Measurements from ENCODE around the gene SORT1.
A peak's percentile ranks its signal among the peaks of the same experiment; 100 is the strongest.
"Not testable (repeated sequence)": the region's sequence is repeated elsewhere in the genome, so short reads cannot be mapped to it uniquely, and the experiment has no call there.

SORT1 gene

GRCh38 chr1:109397581-109398342, at the start of gene SORT1:
Gene SORT1 (minus strand): TSS chr1:109397918. CDS start chr1:109397892, 26 bp downstream.
- peaks cover 41% of the 10 kb centered on the region for H3K27me3 Mint-ChIP-seq (ENCODE audit: low read depth)
- peaks cover 22% of the 10 kb centered on the region for H3K4me1 Mint-ChIP-seq (ENCODE audit: low read depth)
- peak; percentile 49 for DNase-seq (ENCODE audit: low spot score)
- peaks cover 16% of the 10 kb centered on the region for H3K36me3 Mint-ChIP-seq (ENCODE audit: low read depth)
- H3K9me3 Mint-ChIP-seq: no peaks in the 10 kb centered on the region
- H3K4me3 Mint-ChIP-seq: peak within 1 kb of the TSS; percentile 84
- no peak within 1 kb of the TSS for H3K27ac Mint-ChIP-seq

GRCh38 chr1:109445949-109446695, 48.4 kb upstream of the SORT1 start:
- not testable (repeated sequence) for H3K4me3 Mint-ChIP-seq; H3K36me3 Mint-ChIP-seq (ENCODE audit: low read depth); H3K9me3 Mint-ChIP-seq; DNase-seq (ENCODE audit: low spot score); H3K27ac Mint-ChIP-seq; H3K4me1 Mint-ChIP-seq (ENCODE audit: low read depth)
- peaks cover 37% of the 10 kb centered on the region for H3K27me3 Mint-ChIP-seq (ENCODE audit: low read depth)

- DNase-seq (ENCODE audit: low spot score): no peak
- Mint-ChIP-seq H3K27me3 (ENCODE audit: low read depth) (peaks cover 23% of the 10 kb centered on the region), H3K36me3 (ENCODE audit: low read depth) (no peaks in the 10 kb centered on the region), H3K9me3 (no peaks in the 10 kb centered on the region), H3K4me1 (ENCODE audit: low read depth) (no peaks in the 10 kb centered on the region), H3K4me3 (no peak overlapping the region), H3K27ac (no peak overlapping the region)
Measured at GRCh38 chr1:109444346-109444745, 46.6 kb upstream of the SORT1 start.

- Mint-ChIP-seq H3K4me1 (ENCODE audit: low read depth) (no peaks in the 10 kb centered on the region), H3K9me3 (no peaks in the 10 kb centered on the region), H3K4me3 (no peak overlapping the region), H3K27ac (no peak overlapping the region), H3K36me3 (ENCODE audit: low read depth) (no peaks in the 10 kb centered on the region), H3K27me3 (ENCODE audit: low read depth) (peaks cover 18% of the 10 kb centered on the region)
- DNase-seq (ENCODE audit: low spot score): no peak
Measured at GRCh38 chr1:109443476-109443875, 45.8 kb upstream of the SORT1 start.

- Mint-ChIP-seq H3K27ac (no peak overlapping the region), H3K27me3 (ENCODE audit: low read depth) (peaks cover 9% of the 10 kb centered on the region), H3K36me3 (ENCODE audit: low read depth) (no peaks in the 10 kb centered on the region), H3K4me3 (no peak overlapping the region), H3K4me1 (ENCODE audit: low read depth) (no peaks in the 10 kb centered on the region), H3K9me3 (no peaks in the 10 kb centered on the region)
- DNase-seq (ENCODE audit: low spot score): no peak
Measured at GRCh38 chr1:109441069-109441468, 43.4 kb upstream of the SORT1 start.

- no peaks in the 10 kb centered on the region for H3K4me1 Mint-ChIP-seq (ENCODE audit: low read depth)
- peaks cover under 1% of the 10 kb centered on the region for H3K27me3 Mint-ChIP-seq (ENCODE audit: low read depth)
- no peaks in the 10 kb centered on the region for H3K36me3 Mint-ChIP-seq (ENCODE audit: low read depth)
- H3K9me3 Mint-ChIP-seq: peaks cover 5% of the 10 kb centered on the region
- no peak for DNase-seq (ENCODE audit: low spot score)
- no peak overlapping the region for H3K27ac Mint-ChIP-seq
- no peak overlapping the region for H3K4me3 Mint-ChIP-seq
Measured at GRCh38 chr1:109438798-109439297, 41.1 kb upstream of the SORT1 start.

GRCh38 chr1:109434484-109434883, 36.8 kb upstream of the SORT1 start:
- Mint-ChIP-seq H3K27ac (no peak overlapping the region), H3K4me3 (no peak overlapping the region), H3K27me3 (ENCODE audit: low read depth) (peaks cover 5% of the 10 kb centered on the region), H3K36me3 (ENCODE audit: low read depth) (no peaks in the 10 kb centered on the region), H3K4me1 (ENCODE audit: low read depth) (no peaks in the 10 kb centered on the region), H3K9me3 (peaks cover 5% of the 10 kb centered on the region)
- DNase-seq (ENCODE audit: low spot score): no peak

GRCh38 chr1:109433322-109433721, 35.6 kb upstream of the SORT1 start:
- Mint-ChIP-seq H3K9me3 (peaks cover 5% of the 10 kb centered on the region), H3K4me1 (ENCODE audit: low read depth) (peaks cover 2% of the 10 kb centered on the region), H3K27ac (no peak overlapping the region), H3K4me3 (no peak overlapping the region), H3K36me3 (ENCODE audit: low read depth) (no peaks in the 10 kb centered on the region), H3K27me3 (ENCODE audit: low read depth) (peaks cover 5% of the 10 kb centered on the region)
- no peak for DNase-seq (ENCODE audit: low spot score)

GRCh38 chr1:109432336-109432735, 34.6 kb upstream of the SORT1 start:
- peaks cover 5% of the 10 kb centered on the region for H3K9me3 Mint-ChIP-seq
- no peak overlapping the region for H3K4me3 Mint-ChIP-seq
- no peak for DNase-seq (ENCODE audit: low spot score)
- H3K4me1 Mint-ChIP-seq (ENCODE audit: low read depth): peaks cover 9% of the 10 kb centered on the region
- H3K36me3 Mint-ChIP-seq (ENCODE audit: low read depth): no peaks in the 10 kb centered on the region
- H3K27me3 Mint-ChIP-seq (ENCODE audit: low read depth): peaks cover 5% of the 10 kb centered on the region
- no peak overlapping the region for H3K27ac Mint-ChIP-seq

- Mint-ChIP-seq H3K4me3 (peak overlapping the region; percentile 95), H3K27me3 (ENCODE audit: low read depth) (peaks cover 5% of the 10 kb centered on the region), H3K4me1 (ENCODE audit: low read depth) (peaks cover 26% of the 10 kb centered on the region), H3K36me3 (ENCODE audit: low read depth) (peaks cover 27% of the 10 kb centered on the region), H3K9me3 (no peaks in the 10 kb centered on the region), H3K27ac (peak overlapping the region; percentile 98)
- DNase-seq (ENCODE audit: low spot score): no peak
Measured at GRCh38 chr1:109427171-109427467, 29.4 kb upstream of the SORT1 start.

- peaks cover 29% of the 10 kb centered on the region for H3K4me1 Mint-ChIP-seq (ENCODE audit: low read depth)
Measured at GRCh38 chr1:109426281-109427170, 28.8 kb upstream of the SORT1 start, which contains the start of gene PSMA5. Gene PSMA5 (minus strand): TSS chr1:109426448. CDS start chr1:109426330, 118 bp downstream.

GRCh38 chr1:109425391-109426280, 27.9 kb upstream of the SORT1 start:
- H3K36me3 Mint-ChIP-seq (ENCODE audit: low read depth): peaks cover 30% of the 10 kb centered on the region
- H3K27me3 Mint-ChIP-seq (ENCODE audit: low read depth): no peaks in the 10 kb centered on the region
- peaks cover 29% of the 10 kb centered on the region for H3K4me1 Mint-ChIP-seq (ENCODE audit: low read depth)
- H3K27ac Mint-ChIP-seq: peak overlapping the region; percentile 98
- DNase-seq (ENCODE audit: low spot score): peak; percentile 70
- H3K4me3 Mint-ChIP-seq: peak overlapping the region; percentile 95
- no peaks in the 10 kb centered on the region for H3K9me3 Mint-ChIP-seq

More at GRCh38 chr1:109426281-109427170, 28.8 kb upstream of the SORT1 start, which contains the start of gene PSMA5:
- peaks cover 2% of the 10 kb centered on the region for H3K27me3 Mint-ChIP-seq (ENCODE audit: low read depth)
- peak within 1 kb of the TSS; percentile 98 for H3K27ac Mint-ChIP-seq
- peak within 1 kb of the TSS; percentile 95 for H3K4me3 Mint-ChIP-seq
- DNase-seq (ENCODE audit: low spot score): peak; percentile 96
- H3K36me3 Mint-ChIP-seq (ENCODE audit: low read depth): peaks cover 30% of the 10 kb centered on the region
- no peaks in the 10 kb centered on the region for H3K9me3 Mint-ChIP-seq

GRCh38 chr1:109423498-109423897, 25.8 kb upstream of the SORT1 start:
- peak overlapping the region; percentile 58 for H3K27ac Mint-ChIP-seq
- H3K9me3 Mint-ChIP-seq: no peaks in the 10 kb centered on the region

More at GRCh38 chr1:109423498-109423897, 25.8 kb upstream of the SORT1 start:
- DNase-seq (ENCODE audit: low spot score): no peak
- Mint-ChIP-seq H3K36me3 (ENCODE audit: low read depth) (peaks cover 40% of the 10 kb centered on the region), H3K4me3 (peak overlapping the region; percentile 95), H3K27me3 (ENCODE audit: low read depth) (no peaks in the 10 kb centered on the region), H3K4me1 (ENCODE audit: low read depth) (peaks cover 30% of the 10 kb centered on the region)
